ENCODE results near the gene SLC5A11.
"Not testable (repeated sequence)": the region's sequence is repeated elsewhere in the genome, so short reads cannot be mapped to it uniquely, and the experiment has no call there.

SLC5A11 gene

DNA sequence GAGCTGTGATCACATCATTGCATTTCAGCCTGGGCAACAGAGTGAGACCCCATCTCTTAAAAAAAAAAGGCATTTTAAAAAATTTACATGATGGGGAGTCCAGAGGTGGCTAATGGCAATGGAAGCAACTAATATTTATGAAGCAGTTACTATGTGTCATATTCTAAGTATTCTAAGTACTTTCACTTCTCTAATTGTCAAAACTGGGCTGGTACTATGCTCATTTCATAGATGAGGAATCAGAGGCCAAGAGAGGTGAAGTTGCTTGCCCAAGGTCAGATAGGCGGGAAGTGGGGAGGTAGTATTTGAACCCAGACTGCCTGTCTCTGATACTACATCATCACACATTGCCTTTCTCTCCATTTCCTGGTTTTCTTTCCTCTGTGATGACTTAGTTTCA, 50.7 kb downstream of the SLC5A11 start:
- no peak for ATAC-seq (replicated peaks)
- H3K9me3 Mint-ChIP-seq = no peaks in the 10 kb centered on the region
- no peaks in the 10 kb centered on the region for H3K4me1 Mint-ChIP-seq (ENCODE audit: low read depth in 2 of 2)

DNA sequence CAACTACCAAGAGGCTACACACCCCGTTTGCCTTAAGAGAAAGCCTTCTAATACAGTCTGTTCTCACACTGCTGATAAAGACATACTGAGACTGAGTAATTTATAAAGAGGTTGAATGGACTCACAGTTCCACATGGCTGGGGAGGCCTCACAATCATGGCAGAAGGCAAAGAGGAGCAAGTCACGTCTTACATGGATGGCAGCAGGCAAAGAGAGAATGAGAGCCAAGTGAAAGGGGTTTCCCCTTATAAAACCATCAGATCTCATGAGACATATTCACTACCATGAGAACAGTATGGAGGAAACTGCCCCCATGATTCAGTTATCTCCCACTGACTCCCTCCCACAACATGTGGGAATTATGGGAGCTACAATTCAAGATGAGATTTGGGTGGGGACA, 51.8 kb downstream of the SLC5A11 start:
- H3K36me3 Mint-ChIP-seq (ENCODE audit: insufficient read depth); H3K4me1 Mint-ChIP-seq (ENCODE audit: low read depth in 2 of 2); ATAC-seq (replicated peaks); H3K4me3 Mint-ChIP-seq; H3K9me3 Mint-ChIP-seq; DNase-seq; H3K27ac Mint-ChIP-seq: not testable (repeated sequence)
- H3K27me3 Mint-ChIP-seq = peaks cover 9 to 17% of the 10 kb centered on the region in 2 donors

More for the DNA sequence above, 50.7 kb downstream of the SLC5A11 start:
- H3K4me3 Mint-ChIP-seq = no peak overlapping the region
- H3K27me3 Mint-ChIP-seq = peaks cover 12 to 28% of the 10 kb centered on the region in 2 donors
- no peaks in the 10 kb centered on the region for H3K36me3 Mint-ChIP-seq (ENCODE audit: insufficient read depth)
- no peak for DNase-seq
- H3K27ac Mint-ChIP-seq = peak overlapping the region in 1 of 2 donors; percentile 51

GRCh38 chr16:24900230-24900629, 54.5 kb downstream of the SLC5A11 start:
- ATAC-seq (replicated peaks) (no peak), DNase-seq (no peak)
- Mint-ChIP-seq H3K27ac (no peak overlapping the region), H3K4me1 (ENCODE audit: low read depth in 2 of 2) (no peaks in the 10 kb centered on the region), H3K9me3 (no peaks in the 10 kb centered on the region), H3K4me3 (no peak overlapping the region), H3K36me3 (ENCODE audit: insufficient read depth) (no peaks in the 10 kb centered on the region), H3K27me3 (peaks cover 0 to 32% of the 10 kb centered on the region in 2 donors)

DNA sequence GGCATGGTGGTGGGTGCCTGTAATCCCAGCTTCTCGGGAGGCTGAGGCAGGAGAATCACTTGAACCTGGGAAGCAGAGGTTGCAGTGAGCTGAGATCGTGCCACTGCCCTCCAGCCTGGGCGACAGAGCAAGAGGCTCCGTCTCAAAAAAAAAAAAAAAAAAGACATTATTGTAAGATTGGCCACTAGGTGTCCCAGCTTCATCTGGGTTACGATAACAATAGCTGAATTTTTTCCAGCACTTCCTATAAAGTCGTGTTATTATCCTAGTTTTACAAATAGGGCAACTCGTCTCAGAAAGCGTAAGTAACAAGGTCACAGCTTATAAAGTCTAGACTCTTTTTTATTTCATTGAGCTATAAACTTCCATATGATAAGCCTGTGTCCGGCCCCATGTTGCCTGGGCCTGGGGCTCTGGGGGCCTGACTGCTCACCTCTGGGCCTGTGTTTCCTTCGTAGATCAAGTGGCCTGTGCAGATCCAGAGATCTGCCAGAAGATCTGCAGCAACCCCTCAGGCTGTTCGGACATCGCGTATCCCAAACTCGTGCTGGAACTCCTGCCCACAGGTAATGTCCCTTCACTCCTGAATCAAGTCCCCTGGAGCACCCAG, 60.5 kb downstream of the SLC5A11 start:
- ATAC-seq (replicated peaks) (no peak), DNase-seq (no peak)
- Mint-ChIP-seq H3K36me3 (ENCODE audit: insufficient read depth) (no peaks in the 10 kb centered on the region), H3K4me3 (no peak overlapping the region), H3K27ac (no peak overlapping the region), H3K9me3 (no peaks in the 10 kb centered on the region), H3K4me1 (ENCODE audit: low read depth in 2 of 2) (no peaks in the 10 kb centered on the region), H3K27me3 (peaks cover 0 to 16% of the 10 kb centered on the region in 2 donors)

- Mint-ChIP-seq H3K27me3 (peaks cover 0 to 16% of the 10 kb centered on the region in 2 donors), H3K4me3 (no peak overlapping the region), H3K36me3 (ENCODE audit: insufficient read depth) (no peaks in the 10 kb centered on the region), H3K27ac (no peak overlapping the region), H3K9me3 (no peaks in the 10 kb centered on the region), H3K4me1 (ENCODE audit: low read depth in 2 of 2) (no peaks in the 10 kb centered on the region)
- ATAC-seq (replicated peaks) (no peak), DNase-seq (no peak)
Measured at GRCh38 chr16:24906901-24907300, 61.1 kb downstream of the SLC5A11 start.

DNA sequence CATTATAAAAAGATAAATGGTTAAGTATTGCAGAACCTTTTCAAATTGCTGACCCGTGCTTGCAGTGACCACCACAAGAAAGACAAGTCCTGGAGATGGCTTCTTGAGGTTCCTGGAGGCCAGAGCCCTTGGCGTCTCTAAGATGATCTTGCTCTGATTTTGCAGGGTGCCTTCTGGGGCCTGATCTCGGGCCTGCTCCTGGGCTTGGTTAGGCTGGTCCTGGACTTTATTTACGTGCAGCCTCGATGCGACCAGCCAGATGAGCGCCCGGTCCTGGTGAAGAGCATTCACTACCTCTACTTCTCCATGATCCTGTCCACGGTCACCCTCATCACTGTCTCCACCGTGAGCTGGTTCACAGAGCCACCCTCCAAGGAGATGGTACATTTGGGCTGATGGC, 63.0 kb downstream of the SLC5A11 start:
- Mint-ChIP-seq H3K27me3 (peaks cover 0 to 10% of the 10 kb centered on the region in 2 donors), H3K4me3 (no peak overlapping the region), H3K9me3 (no peaks in the 10 kb centered on the region), H3K36me3 (ENCODE audit: insufficient read depth) (no peaks in the 10 kb centered on the region), H3K27ac (no peak overlapping the region), H3K4me1 (ENCODE audit: low read depth in 2 of 2) (no peaks in the 10 kb centered on the region)
- ATAC-seq (replicated peaks) = no peak
- DNase-seq = no peak

DNA sequence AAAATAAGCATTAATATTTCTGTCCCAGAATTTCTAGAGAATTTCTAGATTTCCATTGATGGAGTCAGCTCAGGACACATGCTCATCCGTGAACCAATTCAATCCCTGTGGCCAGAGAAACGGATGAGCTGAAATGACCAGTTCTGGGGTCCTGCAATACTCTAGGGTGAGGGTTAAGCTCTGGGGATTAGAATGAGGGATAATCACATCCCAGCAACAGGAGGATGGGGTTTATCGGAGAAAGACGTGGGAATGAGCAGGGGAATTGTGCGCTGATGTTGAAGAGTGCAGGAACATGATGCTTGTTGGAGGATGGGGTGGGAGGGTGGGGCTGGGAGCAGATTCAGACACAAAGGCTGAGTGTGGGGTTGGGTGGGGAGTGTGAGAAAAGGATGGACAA, 64.1 kb downstream of the SLC5A11 start:
- Mint-ChIP-seq H3K27ac (peak overlapping the region in 1 of 2 donors; percentile 29), H3K27me3 (no peaks in the 10 kb centered on the region), H3K9me3 (no peaks in the 10 kb centered on the region), H3K4me1 (ENCODE audit: low read depth in 2 of 2) (no peaks in the 10 kb centered on the region), H3K36me3 (ENCODE audit: insufficient read depth) (no peaks in the 10 kb centered on the region), H3K4me3 (no peak overlapping the region)
- DNase-seq = no peak
- no peak for ATAC-seq (replicated peaks)

- Mint-ChIP-seq H3K4me3 (no peak overlapping the region), H3K36me3 (ENCODE audit: insufficient read depth) (peaks cover 23% of the 10 kb centered on the region), H3K27me3 (no peaks in the 10 kb centered on the region), H3K4me1 (ENCODE audit: low read depth in 2 of 2) (peaks cover 0 to 2% of the 10 kb centered on the region in 2 donors), H3K27ac (no peak overlapping the region), H3K9me3 (no peaks in the 10 kb centered on the region)
- no peak for ATAC-seq (replicated peaks)
- no peak for DNase-seq
Measured at GRCh38 chr16:24915019-24915418, 69.3 kb downstream of the SLC5A11 start.

- H3K27ac Mint-ChIP-seq = no peak overlapping the region
- H3K4me3 Mint-ChIP-seq = no peak overlapping the region
- no peaks in the 10 kb centered on the region for H3K9me3 Mint-ChIP-seq
- DNase-seq = no peak
- peaks cover 4 to 5% of the 10 kb centered on the region in 2 donors for H3K4me1 Mint-ChIP-seq (ENCODE audit: low read depth in 2 of 2)
- H3K27me3 Mint-ChIP-seq = no peaks in the 10 kb centered on the region
- H3K36me3 Mint-ChIP-seq (ENCODE audit: insufficient read depth) = peaks cover 28% of the 10 kb centered on the region
- no peak for ATAC-seq (replicated peaks)
Measured at GRCh38 chr16:24915576-24915975, 69.8 kb downstream of the SLC5A11 start.

GRCh38 chr16:24917236-24917635, 71.5 kb downstream of the SLC5A11 start:
- no peak overlapping the region for H3K27ac Mint-ChIP-seq
- H3K4me1 Mint-ChIP-seq (ENCODE audit: low read depth in 2 of 2) = peaks cover 13 to 18% of the 10 kb centered on the region in 2 donors
- ATAC-seq (replicated peaks) (no peak), DNase-seq (no peak)
- H3K4me3 Mint-ChIP-seq = no peak overlapping the region
- H3K27me3 Mint-ChIP-seq = no peaks in the 10 kb centered on the region
- peaks cover 33% of the 10 kb centered on the region for H3K36me3 Mint-ChIP-seq (ENCODE audit: insufficient read depth)
- no peaks in the 10 kb centered on the region for H3K9me3 Mint-ChIP-seq

- ATAC-seq (replicated peaks) (no peak), DNase-seq (no peak)
- no peak overlapping the region for H3K4me3 Mint-ChIP-seq
- H3K27me3 Mint-ChIP-seq = no peaks in the 10 kb centered on the region
- no peaks in the 10 kb centered on the region for H3K9me3 Mint-ChIP-seq
- peak overlapping the region; percentile 11 to 41 for H3K27ac Mint-ChIP-seq
- peaks cover 13 to 18% of the 10 kb centered on the region in 2 donors for H3K4me1 Mint-ChIP-seq (ENCODE audit: low read depth in 2 of 2)
- H3K36me3 Mint-ChIP-seq (ENCODE audit: insufficient read depth) = peaks cover 40% of the 10 kb centered on the region
Measured at GRCh38 chr16:24917891-24918290, 72.1 kb downstream of the SLC5A11 start.

DNA sequence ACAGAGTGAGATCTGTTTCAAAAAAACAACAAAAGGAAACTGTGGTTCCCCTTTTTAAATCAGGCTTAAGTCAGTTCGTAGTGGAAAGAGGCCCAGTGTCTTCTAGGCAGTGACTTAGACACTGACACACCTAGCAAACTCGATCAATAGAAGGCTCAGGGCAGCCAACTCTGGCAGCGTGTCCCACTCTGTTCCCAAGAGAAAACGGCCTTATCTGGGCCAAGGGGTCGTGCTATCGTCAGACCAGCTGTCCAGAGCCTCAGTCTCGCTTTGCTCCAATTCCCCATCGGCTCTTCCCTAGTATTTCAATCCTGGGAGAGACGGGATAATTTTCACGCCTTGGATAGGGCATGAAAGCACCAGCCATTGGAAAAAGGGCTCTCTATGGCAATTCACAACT, 72.9 kb downstream of the SLC5A11 start:
- Mint-ChIP-seq H3K27me3 (no peaks in the 10 kb centered on the region), H3K27ac (peak overlapping the region in 1 of 2 donors; percentile 11), H3K4me1 (ENCODE audit: low read depth in 2 of 2) (peaks cover 13 to 18% of the 10 kb centered on the region in 2 donors), H3K4me3 (no peak overlapping the region), H3K9me3 (no peaks in the 10 kb centered on the region), H3K36me3 (ENCODE audit: insufficient read depth) (peaks cover 45% of the 10 kb centered on the region)
- DNase-seq (no peak), ATAC-seq (replicated peaks) (no peak)

DNA sequence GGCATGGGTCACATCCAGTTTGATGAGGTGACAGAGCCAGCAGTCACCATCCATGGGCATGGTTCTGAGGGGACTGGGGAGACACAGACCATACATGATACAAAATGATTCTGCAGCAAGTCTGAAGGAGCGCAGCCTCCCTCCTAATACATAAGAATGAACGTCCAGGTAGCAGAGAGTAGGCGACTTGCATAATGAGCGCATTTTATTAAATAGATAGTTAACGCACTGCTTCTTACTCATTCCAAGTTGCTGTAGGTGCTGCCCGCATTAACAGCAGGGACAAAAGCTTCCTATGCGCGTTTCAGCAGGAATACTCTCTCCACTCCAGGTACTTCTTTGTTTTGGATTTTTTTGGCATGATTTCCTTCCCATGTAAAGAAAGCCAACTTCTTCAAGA, 73.8 kb downstream of the SLC5A11 start:
- H3K27me3 Mint-ChIP-seq = no peaks in the 10 kb centered on the region
- H3K27ac Mint-ChIP-seq = peak overlapping the region in 1 of 2 donors; percentile 69
- H3K4me3 Mint-ChIP-seq = no peak overlapping the region
- peaks cover 45% of the 10 kb centered on the region for H3K36me3 Mint-ChIP-seq (ENCODE audit: insufficient read depth)
- no peak for ATAC-seq (replicated peaks)
- no peak for DNase-seq
- H3K9me3 Mint-ChIP-seq = no peaks in the 10 kb centered on the region
- peaks cover 13 to 18% of the 10 kb centered on the region in 2 donors for H3K4me1 Mint-ChIP-seq (ENCODE audit: low read depth in 2 of 2)

GRCh38 chr16:24920568-24920967, 74.8 kb downstream of the SLC5A11 start:
- ATAC-seq (replicated peaks) (peak; percentile 50), DNase-seq (no peak)
- H3K4me1 Mint-ChIP-seq (ENCODE audit: low read depth in 2 of 2) = peaks cover 13 to 18% of the 10 kb centered on the region in 2 donors
- H3K4me3 Mint-ChIP-seq = peak overlapping the region in 1 of 2 donors; percentile 65
- H3K9me3 Mint-ChIP-seq = no peaks in the 10 kb centered on the region
- peak overlapping the region; percentile 69 to 84 for H3K27ac Mint-ChIP-seq
- peaks cover 45% of the 10 kb centered on the region for H3K36me3 Mint-ChIP-seq (ENCODE audit: insufficient read depth)
- no peaks in the 10 kb centered on the region for H3K27me3 Mint-ChIP-seq
